ENCODE measurements around the gene TMTC2.

Gene TMTC2

GRCh38 chr12:82931349-82932116 is 244.8 kb downstream of the TMTC2 start:
- no peak overlapping the region for H3K27ac ChIP-seq
- no peaks in the 10 kb centered on the region for H4K20me1 ChIP-seq (ENCODE audit: insufficient read depth)
- H3K9ac ChIP-seq = no peak overlapping the region
- H3K27me3 ChIP-seq (ENCODE audit: insufficient read depth, low read depth) = no peaks in the 10 kb centered on the region
- H2AFZ ChIP-seq (ENCODE audit: low read depth) = no peak overlapping the region
- H3K79me2 ChIP-seq (ENCODE audit: insufficient read depth, low read depth) = no peaks in the 10 kb centered on the region
- no peak overlapping the region for H3K4me3 ChIP-seq (IDR thresholded peaks at IDR 0.05; ENCODE audit: insufficient read depth, low read depth, low read length)
- H3K4me2 ChIP-seq = no peak overlapping the region
- TF ChIP-seq CTCF (conservative IDR thresholded peaks at IDR 0.05; ENCODE audit: low read depth, low read length) = no peak
- no peaks in the 10 kb centered on the region for H3K36me3 ChIP-seq (ENCODE audit: insufficient read depth)
- no peaks in the 10 kb centered on the region for H3K4me1 ChIP-seq (ENCODE audit: low read depth, poor library complexity, severe bottlenecking)

- Histone ChIP-seq H3K4me2 (no peak overlapping the region), H3K79me2 (ENCODE audit: insufficient read depth, low read depth) (no peaks in the 10 kb centered on the region), H3K36me3 (ENCODE audit: insufficient read depth) (no peaks in the 10 kb centered on the region), H2AFZ (ENCODE audit: low read depth) (no peak overlapping the region), H3K9ac (no peak overlapping the region), H3K4me3 (IDR thresholded peaks at IDR 0.05; ENCODE audit: insufficient read depth, low read depth, low read length) (no peak overlapping the region), H4K20me1 (ENCODE audit: insufficient read depth) (no peaks in the 10 kb centered on the region), H3K4me1 (ENCODE audit: low read depth, poor library complexity, severe bottlenecking) (no peaks in the 10 kb centered on the region), H3K27me3 (ENCODE audit: insufficient read depth, low read depth) (no peaks in the 10 kb centered on the region), H3K27ac (no peak overlapping the region)
- no peak for TF ChIP-seq CTCF (conservative IDR thresholded peaks at IDR 0.05; ENCODE audit: low read depth, low read length)
Observed at GRCh38 chr12:82937151-82937550, 250.4 kb downstream of the TMTC2 start.

GRCh38 chr12:82942521-82942920 is 255.8 kb downstream of the TMTC2 start:
- Histone ChIP-seq H3K4me2 (no peak overlapping the region), H3K27me3 (ENCODE audit: insufficient read depth, low read depth) (no peaks in the 10 kb centered on the region), H4K20me1 (ENCODE audit: insufficient read depth) (no peaks in the 10 kb centered on the region), H3K4me3 (IDR thresholded peaks at IDR 0.05; ENCODE audit: insufficient read depth, low read depth, low read length) (no peak overlapping the region), H3K27ac (no peak overlapping the region), H3K4me1 (ENCODE audit: low read depth, poor library complexity, severe bottlenecking) (no peaks in the 10 kb centered on the region), H3K36me3 (ENCODE audit: insufficient read depth) (no peaks in the 10 kb centered on the region), H3K9ac (no peak overlapping the region), H2AFZ (ENCODE audit: low read depth) (no peak overlapping the region), H3K79me2 (ENCODE audit: insufficient read depth, low read depth) (no peaks in the 10 kb centered on the region)
- no peak for TF ChIP-seq CTCF (conservative IDR thresholded peaks at IDR 0.05; ENCODE audit: low read depth, low read length)

GRCh38 chr12:82942991-82943401 is 256.3 kb downstream of the TMTC2 start:
- H3K27ac ChIP-seq = no peak overlapping the region
- no peak overlapping the region for H3K9ac ChIP-seq
- H3K79me2 ChIP-seq (ENCODE audit: insufficient read depth, low read depth) = no peaks in the 10 kb centered on the region
- no peaks in the 10 kb centered on the region for H3K36me3 ChIP-seq (ENCODE audit: insufficient read depth)
- no peaks in the 10 kb centered on the region for H3K4me1 ChIP-seq (ENCODE audit: low read depth, poor library complexity, severe bottlenecking)
- no peak overlapping the region for H2AFZ ChIP-seq (ENCODE audit: low read depth)
- no peaks in the 10 kb centered on the region for H3K27me3 ChIP-seq (ENCODE audit: insufficient read depth, low read depth)
- TF ChIP-seq CTCF (conservative IDR thresholded peaks at IDR 0.05; ENCODE audit: low read depth, low read length) = no peak
- no peak overlapping the region for H3K4me2 ChIP-seq
- no peaks in the 10 kb centered on the region for H4K20me1 ChIP-seq (ENCODE audit: insufficient read depth)
- H3K4me3 ChIP-seq (IDR thresholded peaks at IDR 0.05; ENCODE audit: insufficient read depth, low read depth, low read length) = no peak overlapping the region

Data from KMS-11 (cell line).